Mesothelial cell of epicardium (in vitro differentiated cells): ENCODE data around the gene VARS2. TPM values are rescaled to one million over a fixed set of nuclear protein-coding genes. Genes with fewer than 3 reads are reported as not detected.

Source experiments
- DNase-seq, 2 experiments: peaks; one replicate each; pipeline ENCODE4 v3.0.0; 2021; ENCODE audit warnings: low spot score in 2 of 2; ENCODE audit not compliant: unreplicated experiment in 2 of 2
- H3K27ac Mint-ChIP-seq: 2 replicates; pipeline ENCODE4 v1.8.0; 2021; ENCODE audit warnings: mixed read lengths
- H3K27me3 Mint-ChIP-seq: 2 replicates; pipeline ENCODE4 v1.8.0; 2021; ENCODE audit warnings: low read depth, mixed read lengths
- H3K36me3 Mint-ChIP-seq: 2 replicates; pipeline ENCODE4 v1.8.0; 2021; ENCODE audit warnings: mixed read lengths
- H3K4me1 Mint-ChIP-seq: 2 replicates; pipeline ENCODE4 v1.8.0; 2021; ENCODE audit warnings: mixed read lengths
- H3K4me3 Mint-ChIP-seq: 2 replicates; pipeline ENCODE4 v1.8.0; 2021; ENCODE audit warnings: mild to moderate bottlenecking, moderate library complexity, mixed read lengths
- H3K9me3 Mint-ChIP-seq: 2 replicates; pipeline ENCODE4 v1.8.0; 2021; ENCODE audit warnings: mixed read lengths
- CTCF ChIP-seq: fragments of 200-600 bp; sonication (generic); IDR thresholded peaks from one replicate; pipeline ENCODE4 v1.5.0; 2021; ENCODE audit warnings: antibody characterized with exemption; ENCODE audit not compliant: unreplicated experiment
- total RNA-seq: library from RNA; stranded (reverse); gene quantifications from 3 replicates; pipeline ENCODE4 v1.2.1, GENCODE V29; 2021

VARS2 gene
- total RNA-seq, 1 donor from 2014 or later = 67.4 TPM

GRCh38 chr6:30951907-30952469, 38.0 kb downstream of the VARS2 start:
- H3K9me3 Mint-ChIP-seq = peaks cover 20% of the 10 kb centered on the region
- TF ChIP-seq CTCF = no peak
- peaks cover 89% of the 10 kb centered on the region for H3K27me3 Mint-ChIP-seq

GRCh38 chr6:30954631-30955366, 40.8 kb downstream of the VARS2 start:
- no peak for TF ChIP-seq CTCF
- Mint-ChIP-seq H3K36me3 (no peaks in the 10 kb centered on the region), H3K27ac (no peak overlapping the region), H3K9me3 (peaks cover 20% of the 10 kb centered on the region), H3K27me3 (peaks cover 85% of the 10 kb centered on the region), H3K4me1 (peaks cover 12% of the 10 kb centered on the region), H3K4me3 (peak overlapping the region; percentile 65)
- no peak for DNase-seq

More at GRCh38 chr6:30951907-30952469, 38.0 kb downstream of the VARS2 start:
- no peak for DNase-seq
- Mint-ChIP-seq H3K36me3 (no peaks in the 10 kb centered on the region), H3K27ac (no peak overlapping the region), H3K4me3 (no peak overlapping the region), H3K4me1 (peaks cover 10% of the 10 kb centered on the region)

- H3K27me3 Mint-ChIP-seq = peaks cover 78% of the 10 kb centered on the region
- H3K4me3 Mint-ChIP-seq = peak overlapping the region; percentile 65
- H3K36me3 Mint-ChIP-seq = no peaks in the 10 kb centered on the region
- H3K27ac Mint-ChIP-seq = no peak overlapping the region
- H3K9me3 Mint-ChIP-seq = peaks cover 15% of the 10 kb centered on the region
- no peak for TF ChIP-seq CTCF
- peaks cover 12% of the 10 kb centered on the region for H3K4me1 Mint-ChIP-seq
- peak; percentile 39 to 62 for DNase-seq
Measured at GRCh38 chr6:30955367-30956042, 41.5 kb downstream of the VARS2 start.

GRCh38 chr6:30957716-30958115, 43.7 kb downstream of the VARS2 start:
- no peak for DNase-seq
- Mint-ChIP-seq H3K27me3 (peaks cover 64% of the 10 kb centered on the region), H3K4me1 (peaks cover 12% of the 10 kb centered on the region), H3K9me3 (no peaks in the 10 kb centered on the region), H3K4me3 (no peak overlapping the region), H3K27ac (no peak overlapping the region), H3K36me3 (no peaks in the 10 kb centered on the region)
- no peak for TF ChIP-seq CTCF

- Mint-ChIP-seq H3K27me3 (peaks cover 49% of the 10 kb centered on the region), H3K9me3 (no peaks in the 10 kb centered on the region), H3K36me3 (no peaks in the 10 kb centered on the region), H3K4me1 (peaks cover 5% of the 10 kb centered on the region), H3K4me3 (no peak overlapping the region), H3K27ac (no peak overlapping the region)
- no peak for TF ChIP-seq CTCF
- no peak for DNase-seq
Measured at GRCh38 chr6:30960907-30961673, 47.1 kb downstream of the VARS2 start.
